AG10803 (cell line): ENCODE measurements around the gene VWA8.

Source experiments
- DNase-seq: peaks from one replicate; pipeline ENCODE4 v3.0.0; 2010; ENCODE audit warnings: low read depth
- H3K4me3 ChIP-seq: 2 replicates; pipeline ENCODE4 v1.5.1; 2011; ENCODE audit warnings: mild to moderate bottlenecking, low read length, control low read depth
- TF ChIP-seq, protein P1 (sequence below): conservative IDR thresholded peaks from 2 replicates; pipeline ENCODE4 v1.5.1; 2011; ENCODE audit warnings: mild to moderate bottlenecking, low read length, control low read depth, inconsistent platforms

Gene VWA8

GRCh38 chr13:41995946-41996345 lies 35.0 kb upstream of the VWA8 start:
- no peak for DNase-seq
- TF ChIP-seq, protein P1, sequence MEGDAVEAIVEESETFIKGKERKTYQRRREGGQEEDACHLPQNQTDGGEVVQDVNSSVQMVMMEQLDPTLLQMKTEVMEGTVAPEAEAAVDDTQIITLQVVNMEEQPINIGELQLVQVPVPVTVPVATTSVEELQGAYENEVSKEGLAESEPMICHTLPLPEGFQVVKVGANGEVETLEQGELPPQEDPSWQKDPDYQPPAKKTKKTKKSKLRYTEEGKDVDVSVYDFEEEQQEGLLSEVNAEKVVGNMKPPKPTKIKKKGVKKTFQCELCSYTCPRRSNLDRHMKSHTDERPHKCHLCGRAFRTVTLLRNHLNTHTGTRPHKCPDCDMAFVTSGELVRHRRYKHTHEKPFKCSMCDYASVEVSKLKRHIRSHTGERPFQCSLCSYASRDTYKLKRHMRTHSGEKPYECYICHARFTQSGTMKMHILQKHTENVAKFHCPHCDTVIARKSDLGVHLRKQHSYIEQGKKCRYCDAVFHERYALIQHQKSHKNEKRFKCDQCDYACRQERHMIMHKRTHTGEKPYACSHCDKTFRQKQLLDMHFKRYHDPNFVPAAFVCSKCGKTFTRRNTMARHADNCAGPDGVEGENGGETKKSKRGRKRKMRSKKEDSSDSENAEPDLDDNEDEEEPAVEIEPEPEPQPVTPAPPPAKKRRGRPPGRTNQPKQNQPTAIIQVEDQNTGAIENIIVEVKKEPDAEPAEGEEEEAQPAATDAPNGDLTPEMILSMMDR = no peak

GRCh38 chr13:41995336-41995735 lies 34.4 kb upstream of the VWA8 start:
- TF ChIP-seq, protein P1 = no peak
- DNase-seq = no peak
- H3K4me3 ChIP-seq = no peak overlapping the region

More at GRCh38 chr13:41995946-41996345, 35.0 kb upstream of the VWA8 start:
- H3K4me3 ChIP-seq = no peak overlapping the region

DNA sequence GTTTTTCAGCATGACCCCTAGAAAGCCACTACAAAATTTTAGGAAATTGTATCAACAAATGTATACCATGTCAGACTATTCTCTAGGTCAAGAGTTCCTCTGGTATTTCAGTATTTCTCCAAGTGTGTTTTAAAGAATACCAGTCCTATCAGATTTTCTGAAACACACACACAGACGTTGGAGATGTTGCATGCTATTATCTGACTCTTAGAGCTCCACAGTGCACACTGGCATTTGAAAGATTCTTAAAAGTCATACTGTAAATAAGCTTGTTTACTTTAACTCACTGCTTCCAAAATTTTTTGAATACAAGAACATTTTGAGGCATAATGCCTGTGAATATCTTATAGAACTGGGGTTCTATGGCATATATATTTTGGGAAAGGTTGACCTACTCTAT lies 33.8 kb upstream of the VWA8 start:
- TF ChIP-seq, protein P1 = no peak
- no peak for DNase-seq

GRCh38 chr13:41991936-41992335 lies 31.0 kb upstream of the VWA8 start:
- H3K4me3 ChIP-seq = no peak overlapping the region
- TF ChIP-seq, protein P1 = no peak
- no peak for DNase-seq

More for the DNA sequence above, 33.8 kb upstream of the VWA8 start:
- H3K4me3 ChIP-seq = no peak overlapping the region

GRCh38 chr13:41988244-41988643 lies 27.3 kb upstream of the VWA8 start:
- H3K4me3 ChIP-seq = no peak overlapping the region
- DNase-seq = no peak
- TF ChIP-seq, protein P1 = no peak

DNA sequence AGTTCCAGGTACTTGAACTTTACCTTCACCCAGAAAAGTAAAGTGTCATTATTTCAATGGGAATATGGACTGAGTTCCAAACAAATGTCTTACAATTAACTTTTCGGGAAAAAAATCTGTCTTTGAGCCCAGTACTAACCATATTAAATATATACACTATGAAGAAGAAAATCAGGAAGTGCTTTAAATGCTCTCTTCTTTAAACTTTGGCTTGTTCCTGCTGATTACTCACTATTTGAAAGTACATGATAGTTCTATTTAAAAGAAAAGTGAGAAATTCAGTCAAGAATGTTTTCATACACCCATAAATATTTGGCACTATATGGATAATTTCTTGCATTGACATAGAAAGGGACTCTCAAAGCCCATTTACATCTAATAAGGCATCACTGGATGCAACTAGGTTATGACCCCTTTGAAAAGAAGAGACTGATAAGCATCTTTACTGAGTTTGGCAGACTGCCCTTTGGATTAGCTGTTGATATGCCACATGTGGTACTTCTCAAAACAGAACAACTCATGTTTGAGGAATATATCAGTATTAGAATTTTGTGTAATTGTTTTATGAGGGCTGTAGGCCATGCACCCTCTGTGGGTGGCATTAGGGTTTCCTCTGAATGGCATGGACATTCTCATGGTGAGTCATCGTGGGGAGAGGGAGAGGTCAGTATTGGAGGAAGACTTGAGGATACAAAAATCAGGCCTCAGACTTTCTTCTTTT lies 25.0 kb upstream of the VWA8 start:
- no peak overlapping the region for H3K4me3 ChIP-seq
- peak; percentile 18 for DNase-seq
- TF ChIP-seq, protein P1 = no peak

DNA sequence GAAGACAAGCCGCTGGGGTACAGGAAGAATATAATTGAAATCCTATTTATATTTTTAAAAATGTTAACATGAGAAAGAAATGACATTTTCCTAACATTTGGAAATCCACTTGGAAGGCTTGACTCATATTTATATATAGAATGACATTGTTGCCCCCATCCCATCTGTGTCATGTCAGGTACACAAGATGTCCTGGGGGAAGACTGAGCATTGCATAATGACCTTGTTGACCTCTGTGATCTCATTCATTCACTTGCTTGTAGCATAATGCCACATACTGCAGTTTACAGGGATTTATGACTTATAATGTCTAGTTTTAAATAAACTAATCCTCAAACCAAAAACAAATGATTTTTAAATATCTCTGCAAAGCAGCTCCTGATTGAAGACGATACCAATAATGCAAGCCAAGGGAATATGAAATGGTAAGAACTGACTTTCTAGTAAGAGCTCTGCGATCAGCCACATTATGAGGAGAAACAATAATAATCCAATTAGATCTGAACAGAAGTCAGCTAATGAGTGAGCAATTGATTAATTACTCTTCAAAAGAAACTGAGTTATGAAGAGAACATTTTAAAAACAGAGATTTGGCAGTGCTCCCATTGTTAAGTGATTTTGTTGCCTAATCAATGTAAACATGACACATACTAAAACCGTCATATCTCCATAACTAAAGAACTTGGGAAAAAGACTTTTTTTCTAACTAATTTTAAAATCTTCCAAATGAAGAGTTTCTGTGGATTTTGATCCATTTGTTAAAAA lies 21.2 kb upstream of the VWA8 start:
- H3K4me3 ChIP-seq = no peak overlapping the region
- no peak for DNase-seq
- TF ChIP-seq, protein P1 = no peak
